NCI-H2227 (cell line): ENCODE data around the gene ACTG2.
A peak's percentile ranks its signal among the peaks of the same experiment; 100 is the strongest.
"Not testable (repeated sequence)": the region's sequence is repeated elsewhere in the genome, so short reads cannot be mapped to it uniquely, and the experiment has no call there.

Experiments
- DNase-seq: peaks from one replicate; lab custom pipeline; 2025; ENCODE audit not compliant: unreplicated experiment; lab: John Stamatoyannopoulos, UW

Gene ACTG2

GRCh38 chr2:73892631-73893329, at the start of gene ACTG2:
ACTG2 (plus strand) TSS chr2:73893008; CDS start chr2:73901312, 8,304 bp downstream.
- no peak for DNase-seq

GRCh38 chr2:73844087-73844486, 48.7 kb upstream of the ACTG2 start:
- DNase-seq = no peak

- DNase-seq = peak; percentile 5
Observed at GRCh38 chr2:73850009-73850408, 42.8 kb upstream of the ACTG2 start.

GRCh38 chr2:73851274-73851673, 41.5 kb upstream of the ACTG2 start:
- DNase-seq = no peak

GRCh38 chr2:73852020-73852419, 40.8 kb upstream of the ACTG2 start:
- DNase-seq = no peak

GRCh38 chr2:73855526-73855925, 37.3 kb upstream of the ACTG2 start:
- DNase-seq = no peak

- DNase-seq = no peak
Observed at GRCh38 chr2:73856214-73856613, 36.6 kb upstream of the ACTG2 start.

GRCh38 chr2:73859721-73860586, 32.9 kb upstream of the ACTG2 start:
- DNase-seq = no peak

- DNase-seq = no peak
Observed at GRCh38 chr2:73862987-73863386, 29.8 kb upstream of the ACTG2 start.

GRCh38 chr2:73868204-73868978, 24.4 kb upstream of the ACTG2 start:
- DNase-seq = no peak

GRCh38 chr2:73870084-73870483, 22.7 kb upstream of the ACTG2 start:
- no peak for DNase-seq

- DNase-seq = no peak
Observed at GRCh38 chr2:73877071-73877802, 15.6 kb upstream of the ACTG2 start.

- DNase-seq = not testable (repeated sequence)
Observed at GRCh38 chr2:73877984-73878383, 14.8 kb upstream of the ACTG2 start.

GRCh38 chr2:73885406-73885805, 7.4 kb upstream of the ACTG2 start:
- no peak for DNase-seq

GRCh38 chr2:73886357-73886756, 6.5 kb upstream of the ACTG2 start:
- no peak for DNase-seq

- DNase-seq = not testable (repeated sequence)
Observed at GRCh38 chr2:73887596-73888353, 5.0 kb upstream of the ACTG2 start.

- DNase-seq = no peak
Observed at GRCh38 chr2:73888388-73888787, 4.4 kb upstream of the ACTG2 start.

GRCh38 chr2:73889206-73889605, 3.6 kb upstream of the ACTG2 start:
- no peak for DNase-seq

GRCh38 chr2:73890301-73891092, 2.3 kb upstream of the ACTG2 start:
- no peak for DNase-seq
